Hippocampal formation (tissue), 2 donors: ENCODE results near the gene PDE7B.

Source experiments
- DNase-seq, 2 donors: peaks; one replicate each; lab custom pipeline; 2025; lab: John Stamatoyannopoulos, UW

PDE7B gene

DNA sequence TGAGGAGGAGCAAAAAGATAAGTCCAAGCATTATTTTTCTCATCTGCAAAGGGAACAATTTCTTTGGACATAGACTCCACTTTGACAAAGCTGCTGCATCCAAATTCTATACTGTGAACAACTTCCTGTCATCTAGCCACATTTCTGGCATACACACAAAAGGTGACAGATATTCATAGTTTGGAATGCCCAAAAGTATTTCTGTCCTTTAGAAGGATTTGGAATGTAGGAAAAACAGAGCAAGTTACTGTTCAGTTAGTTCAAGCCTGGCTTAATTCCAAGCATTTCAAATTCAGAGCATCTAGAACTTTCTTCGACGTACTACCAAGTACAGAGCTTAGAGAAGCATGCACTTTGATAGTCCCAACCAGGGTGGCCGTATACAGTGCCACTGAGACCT is 134.0 kb downstream of the PDE7B start:
- DNase-seq: no peak

DNA sequence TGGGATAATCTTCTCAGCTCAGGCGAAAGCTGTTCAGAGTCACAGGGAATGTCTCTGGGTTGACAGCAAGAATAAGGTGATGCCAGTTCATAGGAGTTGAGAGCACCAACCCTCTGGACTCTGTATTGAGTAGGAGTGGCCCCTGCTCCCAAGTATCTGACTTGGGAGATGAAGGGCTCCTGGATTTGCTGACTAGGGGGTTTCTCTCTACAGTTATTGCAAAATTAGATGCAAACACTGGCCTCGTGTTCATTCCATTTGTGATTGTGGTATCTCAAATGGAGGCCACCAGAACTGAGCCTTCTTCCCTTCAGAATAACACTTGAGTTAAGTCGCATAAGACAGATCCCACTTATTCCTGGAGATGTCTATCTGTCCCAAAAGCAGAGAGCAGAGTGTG is 135.7 kb downstream of the PDE7B start:
- no peak for DNase-seq

DNA sequence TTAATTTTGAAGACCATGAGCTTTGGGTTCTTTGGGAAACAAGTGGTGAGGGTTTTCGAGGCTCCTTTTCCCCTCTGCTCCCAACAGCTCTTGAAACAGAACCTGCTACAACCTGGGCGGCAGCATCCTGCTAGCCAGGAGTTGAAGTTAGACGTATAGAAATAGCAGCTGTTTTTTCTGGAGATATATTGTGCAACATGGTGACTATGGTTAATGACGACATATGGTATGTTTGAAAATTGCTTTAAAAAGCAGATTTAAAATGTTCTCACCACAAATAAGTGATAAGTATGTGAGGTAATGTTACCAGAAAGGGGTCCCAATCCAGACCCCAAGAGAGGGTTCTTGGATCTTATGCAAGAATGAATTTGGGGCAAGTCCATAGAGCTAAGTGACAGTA is 138.9 kb downstream of the PDE7B start:
- no peak for DNase-seq

GRCh38 chr6:135990855-135991464 is 139.5 kb downstream of the PDE7B start:
- DNase-seq: no peak

GRCh38 chr6:135992739-135993138 is 141.2 kb downstream of the PDE7B start:
- no peak for DNase-seq

GRCh38 chr6:135993361-135993760 is 141.9 kb downstream of the PDE7B start:
- no peak for DNase-seq

DNA sequence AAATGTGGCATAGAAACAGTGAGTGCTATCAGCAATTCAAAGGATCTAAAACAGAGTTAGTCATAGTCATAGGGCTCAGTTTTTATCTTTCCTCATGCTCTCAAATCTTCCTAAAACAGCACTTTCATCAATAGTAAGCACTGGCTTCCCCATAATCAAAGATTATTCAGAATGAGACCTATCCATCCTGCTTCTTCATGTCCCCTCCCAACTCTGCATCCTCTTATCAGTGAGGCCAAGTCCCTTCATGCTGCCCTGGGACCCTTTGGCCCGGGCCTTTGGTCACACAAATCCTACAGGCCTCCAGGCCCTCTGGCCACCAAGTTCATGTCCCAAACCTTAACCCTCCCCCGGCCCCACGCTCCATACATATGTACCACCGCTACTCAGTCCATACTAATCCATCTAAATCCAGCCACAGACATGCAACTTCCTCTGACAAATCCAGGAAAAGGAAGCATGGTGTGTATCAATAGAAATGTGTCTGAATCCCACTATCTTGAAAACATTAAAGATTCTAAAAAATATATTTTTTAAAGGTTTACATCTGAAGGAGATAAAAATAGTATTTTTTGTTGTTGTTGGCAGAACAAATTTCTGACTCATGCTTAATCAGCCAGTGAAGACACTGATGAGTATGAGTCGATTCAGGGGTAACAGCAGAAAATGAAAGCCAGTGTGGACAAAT is 143.5 kb downstream of the PDE7B start:
- DNase-seq: no peak

- DNase-seq: no peak
Measured at GRCh38 chr6:135995545-135995898, 144.0 kb downstream of the PDE7B start.

DNA sequence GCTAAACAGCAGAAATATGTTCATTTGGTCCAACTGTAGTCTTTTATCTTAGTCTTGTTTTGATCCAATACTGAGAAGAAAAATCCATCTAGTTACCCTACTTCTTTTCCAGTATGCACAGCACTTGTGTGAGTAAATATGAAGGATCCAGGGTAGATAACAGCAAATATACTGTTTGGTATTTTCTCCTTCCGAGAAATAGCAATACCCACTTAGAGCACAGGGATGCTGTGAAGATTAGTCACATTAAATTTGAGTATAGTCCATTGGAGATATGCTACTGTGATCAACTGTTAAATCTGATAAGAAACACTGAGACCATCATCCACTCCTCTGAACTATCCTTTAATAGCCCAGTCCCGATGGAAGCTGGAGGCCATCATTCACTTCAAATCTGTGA is 145.2 kb downstream of the PDE7B start:
- DNase-seq: no peak

DNA sequence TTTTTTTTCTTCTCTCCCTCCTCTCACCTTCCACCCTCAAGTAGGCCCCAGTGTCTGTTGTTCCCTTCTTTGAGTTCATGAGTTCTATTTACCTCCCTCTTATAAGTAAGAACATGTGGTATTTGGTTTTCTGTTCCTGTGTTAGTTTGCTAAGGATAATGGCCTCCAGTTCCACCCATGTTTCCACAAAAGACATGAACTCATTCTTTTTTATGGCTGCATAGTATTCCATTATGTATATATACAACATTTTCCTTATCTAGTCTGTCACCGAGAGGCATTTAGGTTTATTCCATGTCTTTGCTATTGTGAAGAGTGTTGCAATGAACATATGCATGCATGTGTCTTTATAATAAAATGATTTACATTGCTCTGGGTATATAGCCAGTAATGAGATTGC is 147.9 kb downstream of the PDE7B start:
- DNase-seq: no peak

- no peak for DNase-seq
Measured at GRCh38 chr6:136007345-136007744, 155.8 kb downstream of the PDE7B start.

GRCh38 chr6:136011475-136011874 is 160.0 kb downstream of the PDE7B start:
- no peak for DNase-seq

GRCh38 chr6:136012198-136012887 is 160.8 kb downstream of the PDE7B start:
- DNase-seq: no peak

GRCh38 chr6:136012943-136013342 is 161.4 kb downstream of the PDE7B start:
- DNase-seq: no peak

- DNase-seq: no peak
Measured at GRCh38 chr6:136014454-136015437, 163.2 kb downstream of the PDE7B start.

GRCh38 chr6:136015531-136015930 is 164.0 kb downstream of the PDE7B start:
- no peak for DNase-seq

- DNase-seq: no peak
Measured at GRCh38 chr6:136016228-136017225, 165.0 kb downstream of the PDE7B start.

GRCh38 chr6:136020691-136021090 is 169.2 kb downstream of the PDE7B start:
- no peak for DNase-seq

- DNase-seq: no peak
Measured at GRCh38 chr6:136022224-136022874, 170.8 kb downstream of the PDE7B start.

DNA sequence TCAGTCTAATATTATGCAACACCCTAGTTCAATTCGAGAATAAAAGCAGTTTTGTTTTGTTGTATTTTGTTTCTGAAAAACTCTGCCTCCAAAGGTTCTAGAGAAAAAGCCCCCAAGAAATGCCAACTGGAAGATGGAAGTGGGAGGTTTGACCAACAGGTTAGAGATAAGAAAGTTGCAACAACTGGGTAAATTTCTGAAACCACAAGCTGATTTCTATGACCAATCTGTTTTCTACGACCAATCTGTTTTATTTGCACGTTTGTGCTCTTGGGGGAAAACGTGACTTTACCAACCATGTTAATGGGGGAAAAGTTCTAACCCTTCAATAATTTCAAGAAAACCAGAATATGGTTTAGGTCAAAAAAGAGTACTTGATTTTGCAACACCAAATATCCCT is 173.2 kb downstream of the PDE7B start:
- DNase-seq: no peak
